Large intestine (tissue), 3 donors: Measurements from ENCODE around the gene TMEM244. TPM values are rescaled to one million over a fixed set of nuclear protein-coding genes. Genes with fewer than 3 reads are reported as not detected.
"Not testable (repeated sequence)": the region's sequence is repeated elsewhere in the genome, so short reads cannot be mapped to it uniquely, and the experiment has no call there.

Experiments used
- DNase-seq, 2 donors: peaks; one replicate each; pipeline versions ENCODE4 v3.0.0 to v3.0.0-alpha.2; 2013
- H3K27ac ChIP-seq: one replicate; pipeline ENCODE4 v1.5.1; 2013; ENCODE audit warnings: low read length
- H3K27me3 ChIP-seq: 2 replicates; pipeline ENCODE4 v1.6.1; 2013; ENCODE audit warnings: low read length; ENCODE audit not compliant: control insufficient read depth, insufficient read depth
- H3K36me3 ChIP-seq: 2 replicates; pipeline ENCODE4 v1.6.1; 2013; ENCODE audit warnings: low read length; ENCODE audit not compliant: control insufficient read depth, insufficient read depth
- H3K4me1 ChIP-seq: one replicate; pipeline ENCODE4 v1.6.1; 2013; ENCODE audit warnings: low read length; ENCODE audit not compliant: control insufficient read depth, insufficient read depth
- H3K4me3 ChIP-seq: one replicate; pipeline ENCODE4 v1.5.1; 2013; ENCODE audit warnings: low read length
- H3K9me3 ChIP-seq: one replicate; pipeline ENCODE4 v1.6.1; 2013; ENCODE audit warnings: mild to moderate bottlenecking, low read depth, low read length, moderate library complexity; ENCODE audit not compliant: control insufficient read depth
- WGBS: methylation state at CpG from one replicate; pipeline ENCODE4 v1.1.5; 2013; ENCODE audit warnings: low lambda C conversion rate; ENCODE audit not compliant: insufficient coverage; 5-methylcytosine and 5-hydroxymethylcytosine counted together
- polyA plus RNA-seq: library from polyadenylated mRNA; unstranded; fragments of 120-200 nt; gene quantifications from one replicate; pipeline ENCODE4 v1.2.1, GENCODE V29; 2013

Gene TMEM244
- polyA plus RNA-seq, 1 donor, result not detected

DNA sequence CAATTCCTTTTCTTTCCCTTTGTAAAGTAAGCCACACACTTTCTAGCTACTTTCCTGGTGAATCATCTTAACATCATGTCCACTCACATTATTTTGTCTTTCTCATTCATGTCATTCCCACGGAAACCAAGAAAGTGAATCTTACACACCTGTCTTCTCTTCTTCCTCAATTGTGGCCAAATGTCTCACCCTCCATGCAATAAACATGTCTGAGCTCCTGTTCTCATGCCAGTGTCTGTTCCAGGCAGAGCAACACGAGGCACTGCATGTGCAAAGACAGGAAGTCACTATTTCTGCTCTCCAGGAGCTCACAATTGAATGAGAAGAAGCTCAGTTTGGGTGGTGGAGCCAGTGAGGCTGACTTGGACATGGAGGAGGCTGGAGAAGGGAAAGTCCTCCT lies 29.0 kb upstream of the TMEM244 start:
- H3K36me3 ChIP-seq, result no peaks in the 10 kb centered on the region

DNA sequence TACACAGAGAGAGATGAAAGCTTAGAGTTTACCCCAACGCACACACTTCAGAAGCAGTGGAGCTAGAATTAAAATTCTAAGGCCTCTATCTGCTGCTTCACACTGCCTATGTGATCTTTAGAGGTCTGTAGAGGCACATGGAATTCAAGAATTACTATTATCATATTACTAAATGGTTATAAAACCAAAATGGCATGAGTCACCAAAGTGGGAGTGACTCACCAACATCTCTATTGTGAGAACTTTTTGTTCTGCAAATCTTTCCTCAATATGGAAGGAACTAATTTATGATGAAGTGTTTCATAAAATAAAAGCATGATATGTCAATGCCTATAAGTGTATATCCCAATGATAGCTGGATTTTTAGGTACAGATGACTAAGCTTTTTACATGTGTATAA lies 28.5 kb upstream of the TMEM244 start:
- Histone ChIP-seq H3K36me3 (no peaks in the 10 kb centered on the region), H3K4me3 (no peak overlapping the region), H3K9me3 (no peaks in the 10 kb centered on the region), H3K27me3 (no peaks in the 10 kb centered on the region), H3K4me1 (peaks cover 3% of the 10 kb centered on the region), H3K27ac (no peak overlapping the region)
- no peak for DNase-seq
- WGBS, result no CpG with 5 or more reads among the region's 1 CpG

More for the DNA sequence above, 29.0 kb upstream of the TMEM244 start:
- DNase-seq, result no peak
- H3K27ac ChIP-seq, result no peak overlapping the region
- no peak overlapping the region for H3K4me3 ChIP-seq
- no peaks in the 10 kb centered on the region for H3K27me3 ChIP-seq
- no CpG with 5 or more reads among the region's 2 CpGs for WGBS
- no peaks in the 10 kb centered on the region for H3K9me3 ChIP-seq
- peaks cover 3% of the 10 kb centered on the region for H3K4me1 ChIP-seq

DNA sequence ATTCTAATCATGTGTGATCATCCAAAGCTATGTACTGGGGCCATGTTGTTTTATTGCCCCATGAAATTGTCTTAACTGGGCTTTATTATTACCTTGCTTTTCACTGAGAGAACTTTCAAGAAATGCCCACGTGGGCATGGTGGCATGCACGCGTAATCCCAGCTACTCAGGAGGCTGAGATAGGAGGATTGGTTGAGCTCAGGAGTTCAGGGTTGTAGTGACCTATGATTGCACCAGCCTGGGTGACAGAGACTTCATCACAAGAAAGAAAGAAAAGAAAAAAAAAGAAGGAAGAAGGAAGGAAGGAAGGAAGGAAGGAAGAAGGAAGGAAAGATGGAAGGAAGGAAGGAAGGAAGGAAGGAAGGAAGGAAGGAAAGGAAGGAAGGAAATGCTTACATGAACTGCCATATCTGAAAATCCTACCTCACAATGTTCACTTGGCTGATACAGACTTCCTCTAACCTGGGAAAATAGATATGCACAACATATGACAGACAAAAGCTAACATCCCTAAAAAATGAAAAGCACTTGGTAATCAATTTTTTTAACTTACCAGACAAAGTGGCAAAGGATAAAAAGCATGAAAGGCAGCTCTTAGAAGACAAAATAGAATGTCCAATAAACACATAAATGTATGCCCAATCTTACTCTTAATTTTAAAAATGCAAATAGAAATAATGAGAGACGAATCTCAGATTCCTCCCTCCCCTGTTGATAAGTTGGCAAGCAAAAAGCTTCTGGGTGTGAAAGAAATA lies 25.5 kb upstream of the TMEM244 start:
- no peak overlapping the region for H3K27ac ChIP-seq
- DNase-seq, result no peak
- H3K9me3 ChIP-seq, result no peaks in the 10 kb centered on the region
- 90% methylated on average over 2 of the region's 4 CpGs for WGBS
- peaks cover 3% of the 10 kb centered on the region for H3K4me1 ChIP-seq
- H3K36me3 ChIP-seq, result no peaks in the 10 kb centered on the region
- no peak overlapping the region for H3K4me3 ChIP-seq
- H3K27me3 ChIP-seq, result peaks cover 2% of the 10 kb centered on the region

DNA sequence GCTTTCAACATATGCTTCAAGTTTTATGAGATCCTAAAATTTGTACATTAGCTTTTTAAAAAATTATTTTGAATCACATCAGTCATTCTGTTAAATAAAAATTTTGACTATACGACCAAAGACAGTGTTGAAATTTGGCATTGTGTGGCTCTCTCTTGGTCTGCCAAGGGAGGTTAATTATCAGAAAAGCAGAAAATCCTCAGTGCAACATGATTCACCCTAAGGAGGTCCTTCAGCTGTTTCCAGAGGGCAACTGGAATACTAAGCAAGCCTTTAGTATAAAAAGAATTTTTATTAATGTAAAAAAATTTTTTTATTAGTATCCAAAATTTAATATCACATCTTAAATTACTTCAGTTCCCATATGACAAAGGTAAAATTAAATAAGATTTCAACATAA lies 23.1 kb upstream of the TMEM244 start:
- H3K4me3 ChIP-seq, result no peak overlapping the region
- no peaks in the 10 kb centered on the region for H3K36me3 ChIP-seq
- H3K9me3 ChIP-seq, result no peaks in the 10 kb centered on the region
- H3K27ac ChIP-seq, result no peak overlapping the region
- DNase-seq, result no peak
- H3K27me3 ChIP-seq, result peaks cover 2% of the 10 kb centered on the region
- no CpG with 5 or more reads among the region's 1 CpG for WGBS
- no peaks in the 10 kb centered on the region for H3K4me1 ChIP-seq

DNA sequence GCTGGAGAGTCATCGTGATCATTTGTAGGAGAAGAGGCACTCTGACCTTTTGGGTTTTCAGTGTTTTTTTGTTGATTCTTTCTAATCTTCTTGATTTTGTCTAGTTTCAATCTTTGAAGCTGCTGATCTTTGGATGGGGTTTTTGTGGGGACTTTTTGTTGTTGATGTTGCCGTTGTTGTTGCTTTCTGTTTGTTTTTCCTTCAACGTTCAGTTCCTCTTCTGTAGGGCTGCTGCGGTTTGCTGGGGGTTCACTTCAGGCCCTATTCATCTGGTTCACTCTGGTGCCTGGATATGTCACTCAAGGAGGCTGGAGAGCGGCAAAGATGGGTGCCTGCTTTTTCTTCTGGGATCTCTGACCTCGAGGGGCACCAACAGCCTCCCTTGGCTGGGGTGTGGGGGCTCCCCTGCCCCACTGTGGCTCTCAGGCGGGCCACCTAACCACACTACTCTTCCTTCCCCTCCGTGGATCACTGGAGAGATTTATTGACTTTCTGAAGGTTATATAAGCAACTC lies 21.5 kb upstream of the TMEM244 start:
- no peaks in the 10 kb centered on the region for H3K4me1 ChIP-seq
- no peak overlapping the region for H3K27ac ChIP-seq
- H3K36me3 ChIP-seq, result no peaks in the 10 kb centered on the region
- WGBS, result 80% methylated on average over 1 of the region's 8 CpGs
- H3K27me3 ChIP-seq, result peaks cover 2% of the 10 kb centered on the region
- no peak overlapping the region for H3K4me3 ChIP-seq
- H3K9me3 ChIP-seq, result no peaks in the 10 kb centered on the region
- DNase-seq, result no peak

DNA sequence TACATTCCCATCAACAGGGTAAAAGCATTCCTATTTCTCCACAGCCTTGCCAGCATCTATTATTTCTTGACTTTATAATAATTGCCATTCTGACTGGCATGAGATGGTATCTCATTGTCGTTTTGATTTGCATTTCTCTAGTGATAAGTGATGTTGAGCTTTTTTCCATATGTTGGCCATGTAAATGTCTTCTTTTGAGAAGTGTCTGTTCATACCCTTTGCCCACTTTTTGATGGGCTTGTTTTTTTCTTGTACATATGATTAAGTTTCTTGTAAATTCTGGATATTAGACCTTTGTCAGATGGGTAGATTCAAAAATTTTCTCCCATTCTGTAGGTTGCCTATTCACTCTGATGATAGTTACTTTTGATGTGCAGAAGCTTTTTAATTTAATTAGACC lies 16.8 kb upstream of the TMEM244 start:
- DNase-seq, H3K36me3 ChIP-seq, H3K9me3 ChIP-seq, H3K4me1 ChIP-seq, H3K27me3 ChIP-seq, H3K4me3 ChIP-seq, H3K27ac ChIP-seq: not testable (repeated sequence)
- WGBS, result no CpG with 5 or more reads among the region's 1 CpG

DNA sequence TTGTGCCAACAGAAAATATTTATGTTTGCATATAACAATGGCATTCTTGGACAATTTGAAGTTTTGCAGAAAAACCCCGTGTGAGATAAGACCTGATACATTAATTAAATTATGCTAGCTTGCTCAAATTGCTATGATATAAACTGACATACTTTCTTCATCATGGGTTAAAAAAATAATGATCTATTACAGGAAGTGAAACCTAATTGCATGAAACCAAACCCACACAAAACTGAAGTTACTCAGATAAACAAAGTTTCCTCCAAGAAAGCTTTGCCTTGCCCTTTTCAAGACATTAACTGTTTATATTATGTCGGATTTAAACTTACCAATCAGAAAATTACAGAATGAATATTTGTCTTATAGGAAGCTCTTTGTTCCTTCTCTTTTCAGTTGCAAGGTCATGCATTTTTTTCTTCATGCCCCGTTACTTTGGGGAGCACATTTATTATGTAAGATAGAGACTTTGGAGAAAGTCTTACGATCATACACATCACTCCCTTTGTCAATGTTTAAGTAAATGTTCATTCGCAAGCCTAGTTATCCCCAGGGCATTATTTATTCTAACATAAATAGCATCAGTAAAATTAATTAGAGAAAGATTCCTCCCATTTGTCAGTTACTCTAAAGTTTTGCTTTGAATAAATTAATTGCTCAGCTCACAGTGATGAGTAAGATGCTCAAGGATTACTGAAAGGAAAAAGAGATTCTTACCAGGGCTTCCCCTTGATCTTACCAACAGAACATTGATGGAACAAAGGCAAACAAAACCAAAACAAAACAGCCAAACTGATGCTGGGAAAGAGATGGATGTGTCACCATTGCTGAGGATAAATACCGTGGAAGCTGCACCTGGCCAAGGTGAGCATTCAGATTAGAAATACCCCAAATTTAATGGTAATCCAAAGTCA lies 14.8 kb upstream of the TMEM244 start:
- Histone ChIP-seq H3K36me3 (no peaks in the 10 kb centered on the region), H3K27me3 (no peaks in the 10 kb centered on the region), H3K4me3 (no peak overlapping the region), H3K4me1 (no peaks in the 10 kb centered on the region), H3K9me3 (no peaks in the 10 kb centered on the region), H3K27ac (no peak overlapping the region)
- WGBS, result 86% methylated on average over 2 of the region's 6 CpGs
- DNase-seq, result no peak

DNA sequence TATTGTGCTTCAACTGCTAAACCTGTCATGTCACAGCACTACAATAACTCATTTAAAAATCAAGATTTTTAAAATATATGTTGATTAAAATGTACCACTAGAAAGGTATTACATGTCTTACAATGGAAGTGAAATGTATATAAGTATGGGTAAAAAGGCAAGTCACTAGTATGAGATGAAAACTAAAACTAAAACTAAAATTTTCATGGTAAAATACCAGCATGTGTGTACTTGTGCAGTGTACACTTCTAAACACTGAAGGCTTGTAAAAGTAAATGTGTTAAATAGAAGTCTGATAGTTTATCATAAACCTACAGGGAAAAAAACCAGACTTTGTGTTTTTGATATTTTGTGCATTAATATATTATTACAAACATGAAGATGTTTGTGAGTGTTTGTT lies 13.7 kb upstream of the TMEM244 start:
- Histone ChIP-seq H3K9me3 (no peaks in the 10 kb centered on the region), H3K27ac (no peak overlapping the region), H3K4me3 (no peak overlapping the region), H3K27me3 (no peaks in the 10 kb centered on the region), H3K36me3 (no peaks in the 10 kb centered on the region), H3K4me1 (no peaks in the 10 kb centered on the region)
- no peak for DNase-seq

DNA sequence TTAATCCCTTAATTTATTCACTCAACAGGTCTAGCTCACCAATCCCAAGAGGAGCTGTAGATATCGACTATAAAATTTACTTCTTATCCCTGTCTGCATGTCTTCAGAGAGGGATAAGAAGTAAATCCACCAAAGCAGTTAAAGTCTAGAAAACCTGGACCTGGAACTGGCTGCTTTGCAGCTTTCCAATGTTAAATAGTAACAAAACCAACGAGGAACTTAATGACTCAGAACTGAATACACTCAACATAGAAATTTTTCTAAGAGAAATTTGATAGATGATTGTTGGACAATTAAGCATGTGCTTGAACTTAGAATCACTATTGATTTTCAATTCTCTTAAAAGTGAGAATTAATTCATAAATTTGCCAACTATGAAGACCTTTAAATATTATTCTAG lies 11.5 kb upstream of the TMEM244 start:
- no peaks in the 10 kb centered on the region for H3K27me3 ChIP-seq
- H3K36me3 ChIP-seq, result no peaks in the 10 kb centered on the region
- H3K27ac ChIP-seq, result no peak overlapping the region
- no peaks in the 10 kb centered on the region for H3K4me1 ChIP-seq
- no peaks in the 10 kb centered on the region for H3K9me3 ChIP-seq
- DNase-seq, result no peak
- WGBS, result 63% methylated on average over 2 of the region's 2 CpGs
- H3K4me3 ChIP-seq, result no peak overlapping the region

DNA sequence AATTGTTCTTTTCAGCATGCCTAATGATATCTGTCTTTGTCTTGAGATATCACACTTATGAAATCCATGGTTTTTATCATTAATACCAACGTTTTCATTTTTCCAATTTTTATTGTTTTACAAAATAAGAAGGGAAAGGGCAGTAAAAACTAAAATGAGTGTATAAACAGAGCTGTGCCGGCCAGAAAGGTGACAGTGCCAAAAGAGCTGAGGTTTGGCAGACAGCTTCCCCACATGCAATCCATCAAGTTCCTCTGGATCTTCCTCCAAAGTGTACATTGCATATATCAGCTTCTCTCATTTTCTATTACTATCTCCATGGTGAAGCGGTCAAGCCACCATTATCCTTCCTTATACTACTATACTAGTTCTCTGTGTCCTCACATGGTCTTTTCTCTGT lies 10.1 kb upstream of the TMEM244 start:
- Histone ChIP-seq H3K27me3 (no peaks in the 10 kb centered on the region), H3K36me3 (no peaks in the 10 kb centered on the region), H3K9me3 (no peaks in the 10 kb centered on the region), H3K4me3 (no peak overlapping the region), H3K27ac (no peak overlapping the region), H3K4me1 (no peaks in the 10 kb centered on the region)
- DNase-seq, result no peak
- 48% methylated on average over 2 of the region's 3 CpGs for WGBS
